ENCODE data around the gene PHKA2.
"Not testable (repeated sequence)": the region's sequence is repeated elsewhere in the genome, so short reads cannot be mapped to it uniquely, and the experiment has no call there.

The PHKA2 gene

GRCh38 chrX:18981124-18981807 is 2.6 kb downstream of the PHKA2 start:
- no peak for DNase-seq (ENCODE audit: low spot score)
- in situ Hi-C loops (cut with MboI; ENCODE audit: low sequenced_read_pairs, unreplicated experiment): no loop called here
- TF ChIP-seq CTCF (IDR thresholded peaks at IDR 0.05; ENCODE audit: borderline replicate concordance, control extremely low read depth, extremely low read depth, insufficient read depth, missing control alignments): no peak

GRCh38 chrX:18980262-18980661 is 3.7 kb downstream of the PHKA2 start:
- DNase-seq (ENCODE audit: low spot score); in situ Hi-C loops (cut with MboI; ENCODE audit: low sequenced_read_pairs, unreplicated experiment): not testable (repeated sequence)

GRCh38 chrX:18974993-18975392 is 8.9 kb downstream of the PHKA2 start:
- TF ChIP-seq CTCF (IDR thresholded peaks at IDR 0.05; ENCODE audit: borderline replicate concordance, control extremely low read depth, extremely low read depth, insufficient read depth, missing control alignments): no peak
- in situ Hi-C loops (cut with MboI; ENCODE audit: low sequenced_read_pairs, unreplicated experiment): no loop called here
- no peak for DNase-seq (ENCODE audit: low spot score)

- DNase-seq (ENCODE audit: low spot score): no peak
- in situ Hi-C loops (cut with MboI; ENCODE audit: low sequenced_read_pairs, unreplicated experiment): no loop called here
- TF ChIP-seq CTCF (IDR thresholded peaks at IDR 0.05; ENCODE audit: borderline replicate concordance, control extremely low read depth, extremely low read depth, insufficient read depth, missing control alignments): no peak
Observed at GRCh38 chrX:18973527-18974192, 10.3 kb downstream of the PHKA2 start.

- in situ Hi-C loops (cut with MboI; ENCODE audit: low sequenced_read_pairs, unreplicated experiment): no loop called here
- no peak for DNase-seq (ENCODE audit: low spot score)
- TF ChIP-seq CTCF (IDR thresholded peaks at IDR 0.05; ENCODE audit: borderline replicate concordance, control extremely low read depth, extremely low read depth, insufficient read depth, missing control alignments): no peak
Observed at GRCh38 chrX:18971506-18971905, 12.4 kb downstream of the PHKA2 start.

- DNase-seq (ENCODE audit: low spot score): no peak
- in situ Hi-C loops (cut with MboI; ENCODE audit: low sequenced_read_pairs, unreplicated experiment): no loop called here
- no peak for TF ChIP-seq CTCF (IDR thresholded peaks at IDR 0.05; ENCODE audit: borderline replicate concordance, control extremely low read depth, extremely low read depth, insufficient read depth, missing control alignments)
Observed at GRCh38 chrX:18970465-18970864, 13.4 kb downstream of the PHKA2 start.

GRCh38 chrX:18966624-18967023 is 17.3 kb downstream of the PHKA2 start:
- TF ChIP-seq CTCF (IDR thresholded peaks at IDR 0.05; ENCODE audit: borderline replicate concordance, control extremely low read depth, extremely low read depth, insufficient read depth, missing control alignments): no peak
- DNase-seq (ENCODE audit: low spot score): no peak
- in situ Hi-C loops (cut with MboI; ENCODE audit: low sequenced_read_pairs, unreplicated experiment): no loop called here
